Glutamatergic neuron (in vitro differentiated cells): ENCODE data around the gene CARHSP1. TPM values are rescaled to one million over a fixed set of nuclear protein-coding genes. Genes with fewer than 3 reads are reported as not detected.
"Not testable (repeated sequence)": the region's sequence is repeated elsewhere in the genome, so short reads cannot be mapped to it uniquely, and the experiment has no call there.

ENCODE experiments used
- DNase-seq: peaks from one replicate; pipeline ENCODE4 v3.0.0; 2022
- H3K27ac Mint-ChIP-seq: one replicate; pipeline ENCODE4 v1.8.0; 2020; ENCODE audit warnings: mild to moderate bottlenecking, mixed read lengths, inconsistent platforms; ENCODE audit not compliant: unreplicated experiment
- H3K27me3 Mint-ChIP-seq: one replicate; pipeline ENCODE4 v1.8.0; 2020; ENCODE audit warnings: mild to moderate bottlenecking, moderate library complexity, mixed read lengths, inconsistent platforms; ENCODE audit not compliant: unreplicated experiment
- H3K36me3 Mint-ChIP-seq: one replicate; pipeline ENCODE4 v1.8.0; 2020; ENCODE audit warnings: mild to moderate bottlenecking, mixed read lengths, inconsistent platforms; ENCODE audit not compliant: unreplicated experiment
- H3K4me1 Mint-ChIP-seq: one replicate; pipeline ENCODE4 v1.8.0; 2020; ENCODE audit warnings: mild to moderate bottlenecking, low read depth, mixed read lengths, inconsistent platforms; ENCODE audit not compliant: unreplicated experiment
- H3K4me3 Mint-ChIP-seq: one replicate; pipeline ENCODE4 v1.8.0; 2020; ENCODE audit warnings: mild to moderate bottlenecking, mixed read lengths, inconsistent platforms; ENCODE audit not compliant: unreplicated experiment
- H3K9me3 Mint-ChIP-seq: one replicate; pipeline ENCODE4 v1.8.0; 2020; ENCODE audit warnings: mild to moderate bottlenecking, moderate library complexity, mixed read lengths, inconsistent platforms; ENCODE audit not compliant: unreplicated experiment
- total RNA-seq: library from RNA; stranded (reverse); fragmentation: NEBNext Ultra II Directional; extraction: Animal tissue kit (Norgen Biotek cat#: 25700); gene quantifications from one replicate; pipeline ENCODE4 v1.2.1, GENCODE V29; 2021; ENCODE audit not compliant: unreplicated experiment
- TF ChIP-seq, protein P1 (sequence below): fragments of 200-600 bp; sonication (generic); IDR thresholded peaks from one replicate; pipeline ENCODE4 v1.5.0; 2021; ENCODE audit not compliant: partially characterized antibody, unreplicated experiment

The CARHSP1 gene
- total RNA-seq, 1 donor from 2014 or later: 180 TPM

DNA sequence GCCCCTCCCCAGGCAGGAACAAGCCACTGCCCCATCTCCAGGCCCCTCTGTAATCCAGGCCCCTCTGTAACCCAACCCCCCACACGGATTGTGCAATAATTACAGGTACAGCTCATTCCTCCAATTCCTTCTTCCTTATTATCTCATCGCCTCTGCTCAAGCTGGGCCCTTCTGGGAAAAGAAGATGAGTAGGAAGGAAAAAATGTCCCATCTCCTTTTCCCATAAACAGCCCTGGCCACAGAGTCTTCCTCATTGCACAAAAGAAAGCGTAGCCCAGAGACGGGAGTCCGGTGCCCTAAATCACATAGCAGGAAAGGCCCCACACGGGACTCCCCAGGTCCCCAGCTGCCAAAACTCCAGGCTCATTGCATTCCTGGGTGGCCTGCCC is 9.7 kb upstream of the CARHSP1 start:
- H3K9me3 Mint-ChIP-seq: peaks cover 2% of the 10 kb centered on the region
- H3K27me3 Mint-ChIP-seq: no peaks in the 10 kb centered on the region
- DNase-seq: no peak
- TF ChIP-seq, protein P1, sequence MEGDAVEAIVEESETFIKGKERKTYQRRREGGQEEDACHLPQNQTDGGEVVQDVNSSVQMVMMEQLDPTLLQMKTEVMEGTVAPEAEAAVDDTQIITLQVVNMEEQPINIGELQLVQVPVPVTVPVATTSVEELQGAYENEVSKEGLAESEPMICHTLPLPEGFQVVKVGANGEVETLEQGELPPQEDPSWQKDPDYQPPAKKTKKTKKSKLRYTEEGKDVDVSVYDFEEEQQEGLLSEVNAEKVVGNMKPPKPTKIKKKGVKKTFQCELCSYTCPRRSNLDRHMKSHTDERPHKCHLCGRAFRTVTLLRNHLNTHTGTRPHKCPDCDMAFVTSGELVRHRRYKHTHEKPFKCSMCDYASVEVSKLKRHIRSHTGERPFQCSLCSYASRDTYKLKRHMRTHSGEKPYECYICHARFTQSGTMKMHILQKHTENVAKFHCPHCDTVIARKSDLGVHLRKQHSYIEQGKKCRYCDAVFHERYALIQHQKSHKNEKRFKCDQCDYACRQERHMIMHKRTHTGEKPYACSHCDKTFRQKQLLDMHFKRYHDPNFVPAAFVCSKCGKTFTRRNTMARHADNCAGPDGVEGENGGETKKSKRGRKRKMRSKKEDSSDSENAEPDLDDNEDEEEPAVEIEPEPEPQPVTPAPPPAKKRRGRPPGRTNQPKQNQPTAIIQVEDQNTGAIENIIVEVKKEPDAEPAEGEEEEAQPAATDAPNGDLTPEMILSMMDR: no peak
- no peaks in the 10 kb centered on the region for H3K36me3 Mint-ChIP-seq
- no peak overlapping the region for H3K4me3 Mint-ChIP-seq
- H3K4me1 Mint-ChIP-seq: no peaks in the 10 kb centered on the region
- no peak overlapping the region for H3K27ac Mint-ChIP-seq

- Mint-ChIP-seq H3K4me3 (no peak overlapping the region), H3K27me3 (no peaks in the 10 kb centered on the region)
Measured at GRCh38 chr16:8877894-8878522, 9.2 kb upstream of the CARHSP1 start.

DNA sequence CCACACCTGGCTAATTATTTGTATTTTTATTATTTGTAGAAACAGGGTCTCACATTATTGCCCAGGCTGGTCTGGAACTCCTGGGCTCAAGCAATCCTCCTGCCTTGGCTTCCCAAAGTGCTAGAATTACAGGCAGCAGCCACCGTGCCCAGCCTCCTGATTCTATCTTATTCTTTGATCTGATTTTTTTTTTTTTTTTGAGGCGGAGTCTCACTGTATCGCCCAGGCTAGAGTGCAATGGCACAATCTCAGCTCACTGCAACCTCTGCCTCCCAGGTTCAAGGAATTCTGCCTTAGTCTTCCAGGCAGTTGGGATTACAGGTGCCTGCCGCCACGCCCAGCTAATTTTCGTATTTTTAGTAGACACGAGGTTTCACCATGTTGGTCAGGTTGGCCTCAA is 6.5 kb upstream of the CARHSP1 start:
- not testable (repeated sequence) for H3K36me3 Mint-ChIP-seq, H3K4me3 Mint-ChIP-seq, H3K27me3 Mint-ChIP-seq, H3K9me3 Mint-ChIP-seq, DNase-seq, H3K27ac Mint-ChIP-seq, H3K4me1 Mint-ChIP-seq

More at GRCh38 chr16:8877894-8878522, 9.2 kb upstream of the CARHSP1 start:
- TF ChIP-seq, protein P1: no peak
- no peak overlapping the region for H3K27ac Mint-ChIP-seq
- DNase-seq: no peak
- peaks cover 2% of the 10 kb centered on the region for H3K9me3 Mint-ChIP-seq
- no peaks in the 10 kb centered on the region for H3K36me3 Mint-ChIP-seq
- no peaks in the 10 kb centered on the region for H3K4me1 Mint-ChIP-seq

GRCh38 chr16:8874388-8874787 is 5.6 kb upstream of the CARHSP1 start:
- Mint-ChIP-seq H3K36me3 (no peaks in the 10 kb centered on the region), H3K4me1 (peaks cover under 1% of the 10 kb centered on the region), H3K9me3 (peaks cover under 1% of the 10 kb centered on the region), H3K27me3 (peaks cover 3% of the 10 kb centered on the region), H3K27ac (no peak overlapping the region), H3K4me3 (no peak overlapping the region)
- TF ChIP-seq, protein P1: no peak
- no peak for DNase-seq

- H3K4me3 Mint-ChIP-seq, H3K27ac Mint-ChIP-seq, H3K27me3 Mint-ChIP-seq, H3K4me1 Mint-ChIP-seq, H3K36me3 Mint-ChIP-seq, DNase-seq, H3K9me3 Mint-ChIP-seq: not testable (repeated sequence)
Measured at GRCh38 chr16:8873866-8874195, 5.0 kb upstream of the CARHSP1 start.

GRCh38 chr16:8872967-8873865 is 4.4 kb upstream of the CARHSP1 start:
- Mint-ChIP-seq H3K9me3 (peaks cover 4% of the 10 kb centered on the region), H3K4me3 (no peak overlapping the region), H3K36me3 (no peaks in the 10 kb centered on the region), H3K27ac (no peak overlapping the region), H3K4me1 (peaks cover 3% of the 10 kb centered on the region), H3K27me3 (peaks cover 6% of the 10 kb centered on the region)
- TF ChIP-seq, protein P1: no peak
- no peak for DNase-seq
